GM12873 (cell line): Measurements from ENCODE around the gene MYOT.

Source experiments
- TF ChIP-seq, protein P1 (sequence below): IDR thresholded peaks from 2 replicates; pipeline ENCODE4 v1.5.1; 2012; ENCODE audit warnings: low read depth, mild to moderate bottlenecking, moderate library complexity, low read length, control low read depth; ENCODE audit not compliant: insufficient read depth; ENCODE audit errors: missing control alignments

MYOT gene

DNA sequence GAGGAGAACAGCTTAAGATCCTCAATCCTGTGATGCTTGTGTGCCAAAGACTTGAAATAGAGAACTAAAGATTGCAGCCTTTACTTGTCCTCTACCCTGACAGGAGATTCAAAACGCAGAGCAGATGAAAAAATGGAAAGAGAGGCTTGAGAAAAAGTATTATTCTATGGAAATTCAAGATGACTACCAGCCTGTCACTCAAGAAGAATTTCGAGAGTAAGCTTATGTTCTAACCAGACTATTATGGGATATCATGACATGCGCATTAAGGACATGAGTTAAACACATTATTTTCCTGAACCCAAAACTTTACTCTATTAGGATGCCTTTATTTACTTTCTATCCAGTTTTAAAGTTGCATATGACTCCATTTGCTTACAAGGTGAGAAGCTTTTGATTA, 68.0 kb downstream of the MYOT start:
- TF ChIP-seq, protein P1, sequence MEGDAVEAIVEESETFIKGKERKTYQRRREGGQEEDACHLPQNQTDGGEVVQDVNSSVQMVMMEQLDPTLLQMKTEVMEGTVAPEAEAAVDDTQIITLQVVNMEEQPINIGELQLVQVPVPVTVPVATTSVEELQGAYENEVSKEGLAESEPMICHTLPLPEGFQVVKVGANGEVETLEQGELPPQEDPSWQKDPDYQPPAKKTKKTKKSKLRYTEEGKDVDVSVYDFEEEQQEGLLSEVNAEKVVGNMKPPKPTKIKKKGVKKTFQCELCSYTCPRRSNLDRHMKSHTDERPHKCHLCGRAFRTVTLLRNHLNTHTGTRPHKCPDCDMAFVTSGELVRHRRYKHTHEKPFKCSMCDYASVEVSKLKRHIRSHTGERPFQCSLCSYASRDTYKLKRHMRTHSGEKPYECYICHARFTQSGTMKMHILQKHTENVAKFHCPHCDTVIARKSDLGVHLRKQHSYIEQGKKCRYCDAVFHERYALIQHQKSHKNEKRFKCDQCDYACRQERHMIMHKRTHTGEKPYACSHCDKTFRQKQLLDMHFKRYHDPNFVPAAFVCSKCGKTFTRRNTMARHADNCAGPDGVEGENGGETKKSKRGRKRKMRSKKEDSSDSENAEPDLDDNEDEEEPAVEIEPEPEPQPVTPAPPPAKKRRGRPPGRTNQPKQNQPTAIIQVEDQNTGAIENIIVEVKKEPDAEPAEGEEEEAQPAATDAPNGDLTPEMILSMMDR = no peak
